ENCODE measurements around the gene SIMC1.

- TF ChIP-seq, protein P1, sequence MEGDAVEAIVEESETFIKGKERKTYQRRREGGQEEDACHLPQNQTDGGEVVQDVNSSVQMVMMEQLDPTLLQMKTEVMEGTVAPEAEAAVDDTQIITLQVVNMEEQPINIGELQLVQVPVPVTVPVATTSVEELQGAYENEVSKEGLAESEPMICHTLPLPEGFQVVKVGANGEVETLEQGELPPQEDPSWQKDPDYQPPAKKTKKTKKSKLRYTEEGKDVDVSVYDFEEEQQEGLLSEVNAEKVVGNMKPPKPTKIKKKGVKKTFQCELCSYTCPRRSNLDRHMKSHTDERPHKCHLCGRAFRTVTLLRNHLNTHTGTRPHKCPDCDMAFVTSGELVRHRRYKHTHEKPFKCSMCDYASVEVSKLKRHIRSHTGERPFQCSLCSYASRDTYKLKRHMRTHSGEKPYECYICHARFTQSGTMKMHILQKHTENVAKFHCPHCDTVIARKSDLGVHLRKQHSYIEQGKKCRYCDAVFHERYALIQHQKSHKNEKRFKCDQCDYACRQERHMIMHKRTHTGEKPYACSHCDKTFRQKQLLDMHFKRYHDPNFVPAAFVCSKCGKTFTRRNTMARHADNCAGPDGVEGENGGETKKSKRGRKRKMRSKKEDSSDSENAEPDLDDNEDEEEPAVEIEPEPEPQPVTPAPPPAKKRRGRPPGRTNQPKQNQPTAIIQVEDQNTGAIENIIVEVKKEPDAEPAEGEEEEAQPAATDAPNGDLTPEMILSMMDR (IDR thresholded peaks at IDR 0.05; ENCODE audit: low read length), result no peak
- no peak for TF ChIP-seq EZH2phosphoT487 (IDR thresholded peaks at IDR 0.05; ENCODE audit: low read length)
Measured at GRCh38 chr5:176391999-176392398, 153.8 kb downstream of the SIMC1 start.

Data from MM.1S (cell line).